NT2/D1 (cell line): ENCODE data around the gene POU2AF2.

Source experiments
- DNase-seq: peaks from one replicate; pipeline ENCODE4 v3.0.0-alpha.2; 2011; ENCODE audit warnings: low read depth, low spot score
- H3K27me3 ChIP-seq: 2 replicates; pipeline ENCODE4 v1.6.0; 2011; ENCODE audit warnings: mild to moderate bottlenecking; ENCODE audit not compliant: insufficient read length, insufficient read depth
- H3K36me3 ChIP-seq: 2 replicates; pipeline ENCODE4 v1.6.1; 2011; ENCODE audit warnings: mild to moderate bottlenecking, low read length, mixed read lengths; ENCODE audit not compliant: insufficient read depth, insufficient read length
- H3K4me1 ChIP-seq: 2 replicates; pipeline ENCODE4 v1.5.1; 2011; ENCODE audit not compliant: insufficient read depth, insufficient read length
- H3K4me3 ChIP-seq: 2 replicates; pipeline ENCODE4 v1.5.1; 2011; ENCODE audit warnings: low read depth; ENCODE audit not compliant: insufficient read length
- H3K9ac ChIP-seq: 2 replicates; pipeline ENCODE4 v1.6.0; 2011; ENCODE audit warnings: low read depth; ENCODE audit not compliant: insufficient read length
- H3K9me3 ChIP-seq: 2 replicates; pipeline ENCODE4 v1.5.1; 2011; ENCODE audit warnings: mild to moderate bottlenecking, low read length; ENCODE audit not compliant: insufficient read depth
- SUZ12 ChIP-seq: IDR thresholded peaks from 2 replicates; pipeline ENCODE4 v1.6.1; 2011; ENCODE audit not compliant: insufficient read length, insufficient read depth; ENCODE audit errors: extremely low read depth
- YY1 ChIP-seq: IDR thresholded peaks from 2 replicates; pipeline ENCODE4 v1.6.1; 2011; ENCODE audit not compliant: insufficient read length, insufficient read depth
- ZNF274 ChIP-seq: IDR thresholded peaks from 2 replicates; pipeline ENCODE4 v1.6.1; 2011; ENCODE audit warnings: mild to moderate bottlenecking, low read depth, low read length

The POU2AF2 gene

GRCh38 chr11:111324277-111324720 is 78.8 kb downstream of the POU2AF2 start:
- Histone ChIP-seq H3K27me3 (no peaks in the 10 kb centered on the region), H3K4me1 (peaks cover 7% of the 10 kb centered on the region), H3K9ac (no peak overlapping the region), H3K9me3 (no peaks in the 10 kb centered on the region), H3K36me3 (no peaks in the 10 kb centered on the region), H3K4me3 (no peak overlapping the region)
- no peak for TF ChIP-seq ZNF274
- TF ChIP-seq SUZ12 = no peak
- TF ChIP-seq YY1 = no peak
- no peak for DNase-seq

- DNase-seq = no peak
- Histone ChIP-seq H3K4me3 (no peak overlapping the region), H3K27me3 (no peaks in the 10 kb centered on the region), H3K9ac (no peak overlapping the region), H3K4me1 (peaks cover 6% of the 10 kb centered on the region), H3K36me3 (no peaks in the 10 kb centered on the region), H3K9me3 (no peaks in the 10 kb centered on the region)
- TF ChIP-seq SUZ12 (no peak), YY1 (no peak), ZNF274 (no peak)
Observed at GRCh38 chr11:111325259-111325658, 79.7 kb downstream of the POU2AF2 start.

- Histone ChIP-seq H3K9ac (no peak overlapping the region), H3K4me3 (no peak overlapping the region)
- DNase-seq = no peak
Observed at GRCh38 chr11:111326824-111327223, 81.3 kb downstream of the POU2AF2 start.

GRCh38 chr11:111327908-111328624 is 82.5 kb downstream of the POU2AF2 start:
- H3K27me3 ChIP-seq = no peaks in the 10 kb centered on the region
- H3K9ac ChIP-seq = no peak overlapping the region
- peaks cover 2% of the 10 kb centered on the region for H3K4me1 ChIP-seq
- no peaks in the 10 kb centered on the region for H3K36me3 ChIP-seq
- no peak overlapping the region for H3K4me3 ChIP-seq
- no peak for TF ChIP-seq ZNF274
- no peak for TF ChIP-seq YY1
- TF ChIP-seq SUZ12 = no peak
- DNase-seq = no peak
- H3K9me3 ChIP-seq = no peaks in the 10 kb centered on the region

More at GRCh38 chr11:111326824-111327223, 81.3 kb downstream of the POU2AF2 start:
- TF ChIP-seq SUZ12 (no peak), ZNF274 (no peak), YY1 (no peak)
- H3K4me1 ChIP-seq = peaks cover 2% of the 10 kb centered on the region
- no peaks in the 10 kb centered on the region for H3K9me3 ChIP-seq
- H3K27me3 ChIP-seq = no peaks in the 10 kb centered on the region
- H3K36me3 ChIP-seq = no peaks in the 10 kb centered on the region

GRCh38 chr11:111329306-111330204 is 84.0 kb downstream of the POU2AF2 start:
- Histone ChIP-seq H3K9ac (no peak overlapping the region), H3K27me3 (no peaks in the 10 kb centered on the region), H3K9me3 (no peaks in the 10 kb centered on the region), H3K36me3 (no peaks in the 10 kb centered on the region), H3K4me3 (no peak overlapping the region), H3K4me1 (peaks cover 2% of the 10 kb centered on the region)
- DNase-seq = no peak
- TF ChIP-seq SUZ12 (no peak), YY1 (no peak), ZNF274 (no peak)

- H3K27me3 ChIP-seq = no peaks in the 10 kb centered on the region
- no peak for TF ChIP-seq ZNF274
- TF ChIP-seq SUZ12 = no peak
- TF ChIP-seq YY1 = no peak
- no peak overlapping the region for H3K4me3 ChIP-seq
- no peak overlapping the region for H3K9ac ChIP-seq
- no peaks in the 10 kb centered on the region for H3K36me3 ChIP-seq
- DNase-seq = no peak
- H3K9me3 ChIP-seq = no peaks in the 10 kb centered on the region
- peaks cover 5% of the 10 kb centered on the region for H3K4me1 ChIP-seq
Observed at GRCh38 chr11:111330234-111330893, 84.8 kb downstream of the POU2AF2 start.

GRCh38 chr11:111331711-111332479 is 86.4 kb downstream of the POU2AF2 start:
- Histone ChIP-seq H3K36me3 (no peaks in the 10 kb centered on the region), H3K9me3 (no peaks in the 10 kb centered on the region), H3K4me3 (no peak overlapping the region), H3K4me1 (peaks cover 8% of the 10 kb centered on the region), H3K9ac (no peak overlapping the region), H3K27me3 (no peaks in the 10 kb centered on the region)
- no peak for DNase-seq
- TF ChIP-seq YY1 (no peak), ZNF274 (no peak), SUZ12 (no peak)
